Breast epithelium (tissue), 3 donors: ENCODE results near the gene ADAMTS2.

Experiments
- CTCF ChIP-seq, 3 donors: fragments of 450-650 bp; IDR thresholded peaks; one replicate each; pipeline ENCODE4 v1.5.1; 2016 to 2017; ENCODE audit warnings: antibody characterized with exemption in 3 of 3, mild to moderate bottlenecking in 3 of 3, moderate library complexity in 3 of 3
- POLR2A ChIP-seq: fragments of 450-650 bp; IDR thresholded peaks from one replicate; pipeline ENCODE4 v1.6.1; 2016; ENCODE audit warnings: antibody characterized with exemption, mild to moderate bottlenecking, moderate library complexity
- POLR2AphosphoS5 ChIP-seq, 3 donors: sonication (generic); formaldehyde crosslinking; IDR thresholded peaks; one replicate each; pipeline ENCODE4 v1.6.1; 2017; ENCODE audit warnings: antibody characterized with exemption in 3 of 3

GRCh38 chr5:179362355-179362754, 17.1 kb upstream of the ADAMTS2 start:
- TF ChIP-seq POLR2A (no peak), CTCF (IDR thresholded peaks at IDR 0.05) (no peak), POLR2AphosphoS5 (IDR thresholded peaks at IDR 0.05) (no peak)
